Measurements from ENCODE around the gene CMTM4.

DNA sequence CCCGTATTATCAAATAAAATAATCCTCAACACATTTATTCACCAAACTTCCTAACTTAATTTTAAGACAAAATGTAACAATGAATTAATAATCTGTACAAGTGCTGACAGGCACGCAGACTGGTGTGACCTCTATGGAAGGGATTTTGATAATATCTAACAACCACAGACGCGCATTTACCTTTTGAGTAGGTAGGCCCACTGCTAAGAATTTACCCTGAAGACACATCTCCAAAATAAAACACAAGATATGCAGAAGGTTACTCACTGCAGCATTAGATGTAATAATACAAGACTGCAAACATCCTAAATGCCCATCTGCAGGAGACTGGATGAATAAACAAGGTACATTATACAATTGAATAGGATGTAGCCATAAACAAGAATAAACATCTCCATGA, 22.7 kb upstream of the CMTM4 start:
- TF ChIP-seq, protein P1, sequence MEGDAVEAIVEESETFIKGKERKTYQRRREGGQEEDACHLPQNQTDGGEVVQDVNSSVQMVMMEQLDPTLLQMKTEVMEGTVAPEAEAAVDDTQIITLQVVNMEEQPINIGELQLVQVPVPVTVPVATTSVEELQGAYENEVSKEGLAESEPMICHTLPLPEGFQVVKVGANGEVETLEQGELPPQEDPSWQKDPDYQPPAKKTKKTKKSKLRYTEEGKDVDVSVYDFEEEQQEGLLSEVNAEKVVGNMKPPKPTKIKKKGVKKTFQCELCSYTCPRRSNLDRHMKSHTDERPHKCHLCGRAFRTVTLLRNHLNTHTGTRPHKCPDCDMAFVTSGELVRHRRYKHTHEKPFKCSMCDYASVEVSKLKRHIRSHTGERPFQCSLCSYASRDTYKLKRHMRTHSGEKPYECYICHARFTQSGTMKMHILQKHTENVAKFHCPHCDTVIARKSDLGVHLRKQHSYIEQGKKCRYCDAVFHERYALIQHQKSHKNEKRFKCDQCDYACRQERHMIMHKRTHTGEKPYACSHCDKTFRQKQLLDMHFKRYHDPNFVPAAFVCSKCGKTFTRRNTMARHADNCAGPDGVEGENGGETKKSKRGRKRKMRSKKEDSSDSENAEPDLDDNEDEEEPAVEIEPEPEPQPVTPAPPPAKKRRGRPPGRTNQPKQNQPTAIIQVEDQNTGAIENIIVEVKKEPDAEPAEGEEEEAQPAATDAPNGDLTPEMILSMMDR (IDR thresholded peaks at IDR 0.05): no peak
- TF ChIP-seq EZH2 (IDR thresholded peaks at IDR 0.05; ENCODE audit: borderline replicate concordance, insufficient read depth, low read depth, low read length, poor library complexity, severe bottlenecking): no peak

Data from B cell (primary cell).